OCI-LY7 (cell line): ENCODE data around the gene OR2B3. TPM values are rescaled to one million over a fixed set of nuclear protein-coding genes. Genes with fewer than 3 reads are reported as not detected.

Source experiments
- BruUV-seq: library from RNA; stranded (reverse); fragments of 400-500 nt; replicated peaks from 2 replicates; lab custom pipeline; 2021; lab: Mats Ljungman, UMichigan
- CTCF ChIA-PET: fragments of 300-600 bp; sonication (Branson Sonifier 250); formaldehyde crosslinking; loops from one replicate; lab custom pipeline; 2022; ENCODE audit warnings: antibody characterized with exemption; ENCODE audit not compliant: unreplicated experiment; lab: Charles Lee
- POLR2A ChIA-PET: fragments of 300-600 bp; sonication (Branson Sonifier 250); formaldehyde crosslinking; loops from one replicate; lab custom pipeline; 2022; ENCODE audit warnings: antibody characterized with exemption; lab: Charles Lee
- DNase-seq: peaks from one replicate; pipeline ENCODE4 v3.0.0-alpha.2; 2015; ENCODE audit warnings: low spot score
- H2AFZ ChIP-seq: fragments of 200-600 bp; sonication (generic), shearing (Covaris generic); 2 replicates; pipeline ENCODE4 v1.6.1; 2014; ENCODE audit warnings: mild to moderate bottlenecking, antibody characterized with exemption, low read length, moderate library complexity
- H3K27ac ChIP-seq: fragments of 200-600 bp; sonication (generic); 2 replicates; pipeline ENCODE4 v1.5.1; 2014; ENCODE audit warnings: mixed run types, low read depth, mild to moderate bottlenecking, moderate library complexity, low read length, inconsistent platforms; ENCODE audit not compliant: poor library complexity, severe bottlenecking
- H3K36me3 ChIP-seq: fragments of 200-600 bp; sonication (generic); 2 replicates; pipeline ENCODE4 v1.6.1; 2014; ENCODE audit warnings: mild to moderate bottlenecking, antibody characterized with exemption, low read length, moderate library complexity, mixed read lengths; ENCODE audit not compliant: insufficient read depth
- H3K4me1 ChIP-seq: fragments of 200-600 bp; sonication (generic); 2 replicates; pipeline ENCODE4 v1.5.1; 2014; ENCODE audit warnings: mild to moderate bottlenecking, low read length; ENCODE audit not compliant: insufficient read depth, poor library complexity, severe bottlenecking
- H3K4me2 ChIP-seq: fragments of 200-600 bp; sonication (generic); 2 replicates; pipeline ENCODE4 v1.6.1; 2014; ENCODE audit warnings: mild to moderate bottlenecking, low read length
- H3K4me3 ChIP-seq: fragments of 200-600 bp; sonication (generic); 2 replicates; pipeline ENCODE4 v1.5.1; 2014; ENCODE audit warnings: mild to moderate bottlenecking, low read depth, low read length; ENCODE audit not compliant: poor library complexity, severe bottlenecking
- H3K79me2 ChIP-seq: fragments of 200-600 bp; sonication (generic); 2 replicates; pipeline ENCODE4 v1.6.1; 2016; ENCODE audit warnings: low read depth, mild to moderate bottlenecking, low read length, moderate library complexity, mixed read lengths; ENCODE audit not compliant: insufficient read depth
- H3K9me2 ChIP-seq: fragments of 200-600 bp; sonication (generic); 2 replicates; pipeline ENCODE4 v1.6.1; 2016; ENCODE audit warnings: mild to moderate bottlenecking, low read length, mixed read lengths; ENCODE audit not compliant: insufficient read depth
- H3K9me3 ChIP-seq: fragments of 200-600 bp; sonication (generic); 2 replicates; pipeline ENCODE4 v1.6.1; 2014; ENCODE audit warnings: mild to moderate bottlenecking, mixed run types, low read length, mixed read lengths
- H4K20me1 ChIP-seq: fragments of 200-600 bp; sonication (generic); 2 replicates; pipeline ENCODE4 v1.6.1; 2014; ENCODE audit warnings: mild to moderate bottlenecking, antibody characterized with exemption, low read length, moderate library complexity, mixed read lengths; ENCODE audit not compliant: insufficient read depth
- EZH2phosphoT487 ChIP-seq: fragments of 200-600 bp; sonication (generic); IDR thresholded peaks from 2 replicates; pipeline ENCODE4 v1.6.1; 2018; ENCODE audit warnings: low read depth, borderline replicate concordance, mild to moderate bottlenecking, mixed run types, antibody characterized with exemption, low read length, moderate library complexity, mixed read lengths
- intact Hi-C: fragments of 100-400 bp; cut with micrococcal nuclease; formaldehyde crosslinking; loops from one replicate; pipeline ENCODE4 v1.10.0; 2022; ENCODE audit not compliant: unreplicated experiment
- total RNA-seq, 2 experiments: library from RNA; depleted of rRNA in 1 of 2; stranded (reverse); fragments of >200 nt in 1 of 2; shearing (Covaris generic) in 1 of 2; gene quantifications; 2 replicates each; pipeline ENCODE4 v1.2.3, GENCODE V29; 2014 to 2022
- TF ChIP-seq, protein P1 (sequence below): fragments of 200-600 bp; sonication (generic); conservative IDR thresholded peaks from 2 replicates; pipeline ENCODE4 v1.5.1; 2014; ENCODE audit warnings: mild to moderate bottlenecking, antibody characterized with exemption, low read length, moderate library complexity, mixed read lengths

The OR2B3 gene
- total RNA-seq, 2 experiments from 2014 or later, result not detected

GRCh38 chr6:29092957-29093356 is 5.8 kb upstream of the OR2B3 start:
- no peaks in the 10 kb centered on the region for H3K79me2 ChIP-seq
- TF ChIP-seq EZH2phosphoT487, result no peak
- TF ChIP-seq, protein P1, sequence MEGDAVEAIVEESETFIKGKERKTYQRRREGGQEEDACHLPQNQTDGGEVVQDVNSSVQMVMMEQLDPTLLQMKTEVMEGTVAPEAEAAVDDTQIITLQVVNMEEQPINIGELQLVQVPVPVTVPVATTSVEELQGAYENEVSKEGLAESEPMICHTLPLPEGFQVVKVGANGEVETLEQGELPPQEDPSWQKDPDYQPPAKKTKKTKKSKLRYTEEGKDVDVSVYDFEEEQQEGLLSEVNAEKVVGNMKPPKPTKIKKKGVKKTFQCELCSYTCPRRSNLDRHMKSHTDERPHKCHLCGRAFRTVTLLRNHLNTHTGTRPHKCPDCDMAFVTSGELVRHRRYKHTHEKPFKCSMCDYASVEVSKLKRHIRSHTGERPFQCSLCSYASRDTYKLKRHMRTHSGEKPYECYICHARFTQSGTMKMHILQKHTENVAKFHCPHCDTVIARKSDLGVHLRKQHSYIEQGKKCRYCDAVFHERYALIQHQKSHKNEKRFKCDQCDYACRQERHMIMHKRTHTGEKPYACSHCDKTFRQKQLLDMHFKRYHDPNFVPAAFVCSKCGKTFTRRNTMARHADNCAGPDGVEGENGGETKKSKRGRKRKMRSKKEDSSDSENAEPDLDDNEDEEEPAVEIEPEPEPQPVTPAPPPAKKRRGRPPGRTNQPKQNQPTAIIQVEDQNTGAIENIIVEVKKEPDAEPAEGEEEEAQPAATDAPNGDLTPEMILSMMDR, result no peak
- H2AFZ ChIP-seq, result no peak overlapping the region
- CTCF ChIA-PET, result no interaction called here
- H3K36me3 ChIP-seq, result no peaks in the 10 kb centered on the region
- H3K9me2 ChIP-seq, result no peaks in the 10 kb centered on the region
- no TSS peak for BruUV-seq
- H3K27ac ChIP-seq, result no peak overlapping the region
- intact Hi-C loops, result no loop called here
- H3K4me2 ChIP-seq, result no peak overlapping the region
- no peak for DNase-seq
- no peak overlapping the region for H3K4me3 ChIP-seq
- no peaks in the 10 kb centered on the region for H4K20me1 ChIP-seq
- POLR2A ChIA-PET, result no interaction called here
- H3K4me1 ChIP-seq, result no peaks in the 10 kb centered on the region
- no peaks in the 10 kb centered on the region for H3K9me3 ChIP-seq

GRCh38 chr6:29082457-29082856 is 4.7 kb downstream of the OR2B3 start:
- TF ChIP-seq EZH2phosphoT487, result no peak
- TF ChIP-seq, protein P1, result no peak

GRCh38 chr6:29081312-29081711 is 5.8 kb downstream of the OR2B3 start:
- no peaks in the 10 kb centered on the region for H3K4me1 ChIP-seq
- H3K79me2 ChIP-seq, result no peaks in the 10 kb centered on the region
- ChIA-PET POLR2A (interaction anchor here (0.6 kb wide), 1 partner anchor 320 kb away, joined by 8 read pairs; no protein-coding TSS in a partner anchor), CTCF (no interaction called here)
- no peak overlapping the region for H3K4me2 ChIP-seq
- H3K9me3 ChIP-seq, result no peaks in the 10 kb centered on the region
- BruUV-seq, result no TSS peak
- H2AFZ ChIP-seq, result no peak overlapping the region
- H3K27ac ChIP-seq, result no peak overlapping the region
- no peaks in the 10 kb centered on the region for H4K20me1 ChIP-seq
- no peak for DNase-seq
- intact Hi-C loops, result no loop called here
- H3K4me3 ChIP-seq, result no peak overlapping the region
- H3K9me2 ChIP-seq, result no peaks in the 10 kb centered on the region
- TF ChIP-seq, protein P1, result no peak
- no peak for TF ChIP-seq EZH2phosphoT487
- H3K36me3 ChIP-seq, result no peaks in the 10 kb centered on the region

More at GRCh38 chr6:29082457-29082856, 4.7 kb downstream of the OR2B3 start:
- intact Hi-C loops, result no loop called here
- no peaks in the 10 kb centered on the region for H3K4me1 ChIP-seq
- H3K9me3 ChIP-seq, result no peaks in the 10 kb centered on the region
- H3K4me2 ChIP-seq, result no peak overlapping the region
- H3K79me2 ChIP-seq, result no peaks in the 10 kb centered on the region
- H3K9me2 ChIP-seq, result no peaks in the 10 kb centered on the region
- BruUV-seq, result no TSS peak
- H4K20me1 ChIP-seq, result no peaks in the 10 kb centered on the region
- no peaks in the 10 kb centered on the region for H3K36me3 ChIP-seq
- CTCF ChIA-PET, result no interaction called here
- no peak overlapping the region for H3K4me3 ChIP-seq
- H2AFZ ChIP-seq, result no peak overlapping the region
- POLR2A ChIA-PET, result no interaction called here
- no peak overlapping the region for H3K27ac ChIP-seq
- DNase-seq, result no peak
